ENCODE data around the gene FLVCR2.

FLVCR2 gene

GRCh38 chr14:75645056-75645455 is 66.6 kb downstream of the FLVCR2 start:
- TF ChIP-seq EZH2 (optimal IDR thresholded peaks at IDR 0.05; ENCODE audit: low read depth, low read length) = no peak
- no peak for TF ChIP-seq EZH2phosphoT487 (IDR thresholded peaks at IDR 0.05; ENCODE audit: low read length)
- no peak for TF ChIP-seq CTCF (IDR thresholded peaks at IDR 0.05; ENCODE audit: low read length)
- H3K27me3 ChIP-seq (replicated peaks; ENCODE audit: insufficient read depth, low read length) = no peaks in the 10 kb centered on the region
- H3K27ac ChIP-seq (ENCODE audit: low read length) = no peak overlapping the region
- no peak for DNase-seq
- no peaks in the 10 kb centered on the region for H3K9me2 ChIP-seq (replicated peaks; ENCODE audit: insufficient read depth, low read length)
- no peaks in the 10 kb centered on the region for H3K4me1 ChIP-seq (ENCODE audit: low read length)
- no peaks in the 10 kb centered on the region for H3F3A ChIP-seq (ENCODE audit: insufficient read depth, low read length)
- no peak overlapping the region for H3K4me2 ChIP-seq (ENCODE audit: low read depth, low read length)
- H3K36me3 ChIP-seq (replicated peaks; ENCODE audit: insufficient read depth, low read length) = no peaks in the 10 kb centered on the region
- H3K79me2 ChIP-seq (ENCODE audit: low read length) = no peaks in the 10 kb centered on the region
- H3K9ac ChIP-seq (ENCODE audit: low read length) = no peak overlapping the region
- H2AFZ ChIP-seq (ENCODE audit: low read length) = no peak overlapping the region
- H4K20me1 ChIP-seq (ENCODE audit: insufficient read depth, low read length) = no peaks in the 10 kb centered on the region
- H3K9me3 ChIP-seq (replicated peaks; ENCODE audit: insufficient read depth, low read length) = no peaks in the 10 kb centered on the region
- no peak overlapping the region for H3K4me3 ChIP-seq (ENCODE audit: low read length)

GRCh38 chr14:75646762-75647161 is 68.3 kb downstream of the FLVCR2 start:
- H3K79me2 ChIP-seq (ENCODE audit: low read length) = no peaks in the 10 kb centered on the region
- H3K4me2 ChIP-seq (ENCODE audit: low read depth, low read length) = no peak overlapping the region
- no peak overlapping the region for H3K27ac ChIP-seq (ENCODE audit: low read length)
- H3F3A ChIP-seq (ENCODE audit: insufficient read depth, low read length) = no peaks in the 10 kb centered on the region
- no peaks in the 10 kb centered on the region for H3K27me3 ChIP-seq (replicated peaks; ENCODE audit: insufficient read depth, low read length)
- H3K4me3 ChIP-seq (ENCODE audit: low read length) = no peak overlapping the region
- H3K9me2 ChIP-seq (replicated peaks; ENCODE audit: insufficient read depth, low read length) = no peaks in the 10 kb centered on the region
- no peaks in the 10 kb centered on the region for H4K20me1 ChIP-seq (ENCODE audit: insufficient read depth, low read length)
- H3K36me3 ChIP-seq (replicated peaks; ENCODE audit: insufficient read depth, low read length) = no peaks in the 10 kb centered on the region
- TF ChIP-seq EZH2 (optimal IDR thresholded peaks at IDR 0.05; ENCODE audit: low read depth, low read length) (no peak), EZH2phosphoT487 (IDR thresholded peaks at IDR 0.05; ENCODE audit: low read length) (no peak), CTCF (IDR thresholded peaks at IDR 0.05; ENCODE audit: low read length) (no peak)
- no peak overlapping the region for H3K9ac ChIP-seq (ENCODE audit: low read length)
- H3K9me3 ChIP-seq (replicated peaks; ENCODE audit: insufficient read depth, low read length) = no peaks in the 10 kb centered on the region
- DNase-seq = no peak
- H3K4me1 ChIP-seq (ENCODE audit: low read length) = no peaks in the 10 kb centered on the region
- no peak overlapping the region for H2AFZ ChIP-seq (ENCODE audit: low read length)

GRCh38 chr14:75647640-75648039 is 69.2 kb downstream of the FLVCR2 start:
- DNase-seq = no peak
- no peak overlapping the region for H3K9ac ChIP-seq (ENCODE audit: low read length)
- no peak overlapping the region for H3K4me2 ChIP-seq (ENCODE audit: low read depth, low read length)
- no peak overlapping the region for H3K27ac ChIP-seq (ENCODE audit: low read length)
- TF ChIP-seq EZH2phosphoT487 (IDR thresholded peaks at IDR 0.05; ENCODE audit: low read length) (no peak), EZH2 (optimal IDR thresholded peaks at IDR 0.05; ENCODE audit: low read depth, low read length) (no peak), CTCF (IDR thresholded peaks at IDR 0.05; ENCODE audit: low read length) (no peak)
- H2AFZ ChIP-seq (ENCODE audit: low read length) = no peak overlapping the region
- no peaks in the 10 kb centered on the region for H3K9me2 ChIP-seq (replicated peaks; ENCODE audit: insufficient read depth, low read length)
- H3K36me3 ChIP-seq (replicated peaks; ENCODE audit: insufficient read depth, low read length) = no peaks in the 10 kb centered on the region
- no peak overlapping the region for H3K4me3 ChIP-seq (ENCODE audit: low read length)
- no peaks in the 10 kb centered on the region for H3F3A ChIP-seq (ENCODE audit: insufficient read depth, low read length)
- no peaks in the 10 kb centered on the region for H3K9me3 ChIP-seq (replicated peaks; ENCODE audit: insufficient read depth, low read length)
- H3K79me2 ChIP-seq (ENCODE audit: low read length) = no peaks in the 10 kb centered on the region
- no peaks in the 10 kb centered on the region for H3K4me1 ChIP-seq (ENCODE audit: low read length)
- H3K27me3 ChIP-seq (replicated peaks; ENCODE audit: insufficient read depth, low read length) = no peaks in the 10 kb centered on the region
- H4K20me1 ChIP-seq (ENCODE audit: insufficient read depth, low read length) = no peaks in the 10 kb centered on the region

Data from MM.1S (cell line).